Measurements from ENCODE around the gene MBD2.

- TF ChIP-seq CTCF (IDR thresholded peaks at IDR 0.05) (no peak), POLR2A (IDR thresholded peaks at IDR 0.05) (no peak)
Observed at GRCh38 chr18:54112356-54112755, 112.1 kb downstream of the MBD2 start.
